Upper lobe of right lung (tissue), 1 donor: ENCODE results near the gene SEMA6B. TPM values are rescaled to one million over a fixed set of nuclear protein-coding genes. Genes with fewer than 3 reads are reported as not detected.

ENCODE experiments used
- ATAC-seq: fragments of 200-7000 bp; cut with Tn5 transposase; one replicate; pipeline ENCODE4 v1.9.1; 2020; ENCODE audit warnings: mild to moderate bottlenecking, moderate library complexity
- DNase-seq: peaks from one replicate; pipeline ENCODE4 v3.0.0-alpha.2; 2020
- H3K27ac ChIP-seq: fragments of 200-600 bp; one replicate; pipeline ENCODE4 v1.8.0; 2022
- H3K27me3 ChIP-seq: fragments of 200-600 bp; one replicate; pipeline ENCODE4 v1.8.0; 2022; ENCODE audit warnings: mild to moderate bottlenecking
- H3K36me3 ChIP-seq: fragments of 200-600 bp; one replicate; pipeline ENCODE4 v1.8.0; 2022
- H3K4me1 ChIP-seq: fragments of 200-600 bp; one replicate; pipeline ENCODE4 v1.8.0; 2022
- H3K4me3 ChIP-seq: fragments of 200-600 bp; one replicate; pipeline ENCODE4 v1.8.0; 2022; ENCODE audit warnings: mild to moderate bottlenecking
- H3K9me3 ChIP-seq: fragments of 200-600 bp; one replicate; pipeline ENCODE4 v1.8.0; 2022
- intact Hi-C: fragments of 100-400 bp; cut with DNase I; formaldehyde crosslinking; loops from one replicate; pipeline ENCODE4 v1.11.0; 2022
- total RNA-seq: library from RNA; stranded (reverse); fragmentation: NEBNext Ultra II Directional; extraction: Animal tissue kit (Norgen Biotek cat#: 25700); gene quantifications from one replicate; pipeline ENCODE4 v1.2.1, GENCODE V29; 2021
- TF ChIP-seq, protein P1 (sequence below): fragments of 200-600 bp; IDR thresholded peaks from one replicate; pipeline ENCODE4 v1.8.0; 2022; ENCODE audit warnings: antibody characterized with exemption
- donor health status: DM: no; HTN: yes; CAD: no; lungs with severe emphysema.

The SEMA6B gene
- total RNA-seq, 1 donor from 2014 or later = 20.3 TPM

DNA sequence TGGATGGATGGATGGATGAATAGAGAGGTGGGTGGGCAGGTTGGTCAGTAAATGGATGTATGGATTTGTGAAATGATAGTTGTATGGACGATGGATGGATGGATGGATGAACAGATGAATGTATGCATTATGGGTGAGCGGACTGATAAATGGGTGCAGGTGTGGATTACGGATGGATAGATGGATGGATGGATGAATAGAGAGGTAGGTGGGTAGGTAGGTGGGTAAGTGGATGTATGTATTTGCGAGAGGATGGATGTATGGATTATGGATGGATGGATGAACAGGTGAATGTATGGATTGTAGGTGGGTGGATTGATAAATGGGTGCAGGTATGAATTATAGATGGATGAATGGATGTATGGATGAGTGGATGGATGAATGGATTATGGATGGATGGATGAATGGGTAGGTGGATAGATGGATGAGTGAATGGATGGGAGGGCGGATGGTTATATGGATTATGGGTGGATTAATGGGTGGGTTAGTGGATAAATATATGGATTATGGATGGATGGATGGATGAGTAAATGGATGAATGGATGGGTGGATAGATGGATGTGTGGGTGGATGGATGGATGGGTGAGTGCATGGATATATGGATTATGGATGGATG lies 42.8 kb upstream of the SEMA6B start:
- TF ChIP-seq, protein P1, sequence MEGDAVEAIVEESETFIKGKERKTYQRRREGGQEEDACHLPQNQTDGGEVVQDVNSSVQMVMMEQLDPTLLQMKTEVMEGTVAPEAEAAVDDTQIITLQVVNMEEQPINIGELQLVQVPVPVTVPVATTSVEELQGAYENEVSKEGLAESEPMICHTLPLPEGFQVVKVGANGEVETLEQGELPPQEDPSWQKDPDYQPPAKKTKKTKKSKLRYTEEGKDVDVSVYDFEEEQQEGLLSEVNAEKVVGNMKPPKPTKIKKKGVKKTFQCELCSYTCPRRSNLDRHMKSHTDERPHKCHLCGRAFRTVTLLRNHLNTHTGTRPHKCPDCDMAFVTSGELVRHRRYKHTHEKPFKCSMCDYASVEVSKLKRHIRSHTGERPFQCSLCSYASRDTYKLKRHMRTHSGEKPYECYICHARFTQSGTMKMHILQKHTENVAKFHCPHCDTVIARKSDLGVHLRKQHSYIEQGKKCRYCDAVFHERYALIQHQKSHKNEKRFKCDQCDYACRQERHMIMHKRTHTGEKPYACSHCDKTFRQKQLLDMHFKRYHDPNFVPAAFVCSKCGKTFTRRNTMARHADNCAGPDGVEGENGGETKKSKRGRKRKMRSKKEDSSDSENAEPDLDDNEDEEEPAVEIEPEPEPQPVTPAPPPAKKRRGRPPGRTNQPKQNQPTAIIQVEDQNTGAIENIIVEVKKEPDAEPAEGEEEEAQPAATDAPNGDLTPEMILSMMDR = no peak

DNA sequence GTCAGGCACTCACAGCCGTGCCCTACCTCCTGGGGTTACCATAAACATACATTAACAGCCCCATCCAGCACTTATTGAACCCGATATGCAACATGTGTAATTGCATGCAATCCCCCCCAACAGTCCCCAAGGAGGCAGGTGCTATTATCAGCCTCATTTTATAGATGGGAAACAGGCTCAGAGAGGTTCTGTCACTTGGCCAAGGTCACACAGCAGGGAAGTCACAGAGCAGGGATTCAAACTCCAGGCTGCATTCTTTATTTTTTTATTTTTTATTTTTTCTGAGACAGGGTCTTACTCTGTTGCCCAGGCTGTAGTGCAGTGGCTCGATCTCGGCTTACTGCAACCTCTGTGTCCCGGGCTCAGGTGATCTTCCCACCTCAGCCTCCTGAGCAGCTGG lies 41.4 kb upstream of the SEMA6B start:
- DNase-seq (no peak), ATAC-seq (no peak)
- Histone ChIP-seq H3K4me3 (no peak overlapping the region), H3K27me3 (peaks cover 54% of the 10 kb centered on the region), H3K9me3 (no peaks in the 10 kb centered on the region), H3K4me1 (peaks cover 4% of the 10 kb centered on the region), H3K36me3 (no peaks in the 10 kb centered on the region), H3K27ac (no peak overlapping the region)
- intact Hi-C loops = no loop called here
- TF ChIP-seq, protein P1 = no peak

More for the DNA sequence above, 42.8 kb upstream of the SEMA6B start:
- ATAC-seq (no peak), DNase-seq (no peak)
- Histone ChIP-seq H3K4me1 (peaks cover 8% of the 10 kb centered on the region), H3K36me3 (no peaks in the 10 kb centered on the region), H3K27ac (no peak overlapping the region), H3K27me3 (peaks cover 54% of the 10 kb centered on the region), H3K4me3 (no peak overlapping the region), H3K9me3 (no peaks in the 10 kb centered on the region)
- intact Hi-C loops = no loop called here

DNA sequence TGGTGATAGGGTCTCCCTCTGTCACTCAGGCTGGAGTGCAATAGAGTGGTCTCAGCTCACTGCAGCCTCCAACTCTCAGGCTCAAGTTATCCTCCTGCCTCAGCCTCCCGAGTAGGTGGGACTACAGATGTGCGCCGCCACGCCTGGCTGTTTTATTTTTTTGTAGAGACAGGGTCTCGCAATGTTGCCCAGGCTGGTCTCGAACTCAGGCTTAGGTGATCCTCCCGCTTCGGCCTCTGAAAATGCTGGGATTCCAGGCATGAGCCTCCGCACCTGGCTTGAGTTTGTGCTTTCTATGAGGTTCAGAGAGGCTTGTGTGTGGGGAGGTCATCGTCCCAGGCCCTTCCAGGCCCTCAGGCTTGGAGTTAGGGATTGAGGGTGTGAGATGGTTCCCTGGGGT lies 40.6 kb upstream of the SEMA6B start:
- H3K4me1 ChIP-seq = peaks cover 4% of the 10 kb centered on the region
- no peak overlapping the region for H3K4me3 ChIP-seq
- H3K9me3 ChIP-seq = no peaks in the 10 kb centered on the region
- TF ChIP-seq, protein P1 = no peak
- no peaks in the 10 kb centered on the region for H3K36me3 ChIP-seq
- DNase-seq (no peak), ATAC-seq (no peak)
- intact Hi-C loops = no loop called here
- H3K27me3 ChIP-seq = peaks cover 48% of the 10 kb centered on the region
- no peak overlapping the region for H3K27ac ChIP-seq

DNA sequence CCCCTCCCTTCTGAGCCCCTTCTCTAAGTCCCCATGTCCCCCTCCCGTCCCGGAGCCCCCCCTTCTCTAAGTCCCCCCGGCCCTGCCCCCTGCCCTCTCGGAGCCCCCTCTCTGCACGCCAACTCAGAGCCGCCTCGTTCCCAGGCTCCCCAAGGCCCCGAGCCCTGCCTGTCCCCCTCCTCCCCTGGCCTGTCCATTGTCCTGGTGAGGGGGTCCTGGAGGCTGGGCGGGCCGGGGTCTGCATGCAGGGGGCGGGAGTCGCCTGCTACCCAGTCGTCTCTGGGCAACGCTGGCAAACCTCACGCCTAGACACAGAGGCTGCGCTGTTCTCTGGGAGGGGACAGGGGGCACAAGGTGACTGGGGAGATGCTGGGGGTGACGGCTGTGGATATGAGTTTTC lies 39.2 kb upstream of the SEMA6B start:
- Histone ChIP-seq H3K4me1 (peaks cover 4% of the 10 kb centered on the region), H3K36me3 (no peaks in the 10 kb centered on the region), H3K9me3 (no peaks in the 10 kb centered on the region), H3K27ac (no peak overlapping the region), H3K4me3 (no peak overlapping the region), H3K27me3 (peaks cover 48% of the 10 kb centered on the region)
- intact Hi-C loops = no loop called here
- ATAC-seq = no peak
- no peak for DNase-seq
- TF ChIP-seq, protein P1 = no peak

DNA sequence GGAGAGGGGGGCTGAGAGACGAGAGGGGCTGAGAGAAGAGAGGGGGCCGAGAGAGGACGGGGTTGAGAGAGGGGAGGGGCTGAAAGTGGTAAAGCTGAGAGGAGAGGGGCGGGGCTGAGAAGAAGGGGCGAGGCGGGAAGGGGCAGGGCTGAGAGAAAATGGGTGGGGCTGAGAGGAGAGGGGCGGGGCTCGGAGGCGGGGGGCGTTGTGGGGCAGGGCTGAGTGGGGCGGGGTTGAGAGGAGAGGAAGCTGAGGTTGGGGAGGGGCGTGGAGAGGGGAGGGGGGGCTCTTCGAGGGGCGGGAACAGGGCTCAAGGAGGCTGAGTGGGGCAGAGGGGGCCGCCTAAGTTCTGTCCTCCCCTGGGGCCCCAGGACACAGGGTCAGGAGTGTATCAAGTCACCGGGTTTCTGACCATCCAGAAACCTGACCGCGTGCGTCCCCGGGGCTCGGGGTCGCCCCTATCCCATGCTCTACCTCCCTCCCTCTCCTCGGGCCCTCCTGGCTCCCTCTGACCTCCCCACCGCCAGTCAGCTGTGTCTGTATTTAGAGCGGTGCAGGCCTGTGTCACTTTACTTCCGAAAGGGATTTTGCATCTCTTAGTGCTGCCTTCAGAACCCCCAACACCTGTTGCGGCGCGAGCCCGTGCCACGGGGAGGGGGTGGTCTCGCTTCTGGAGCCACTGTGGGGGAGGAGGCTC lies 38.6 kb upstream of the SEMA6B start:
- TF ChIP-seq, protein P1 = no peak
- DNase-seq (no peak), ATAC-seq (peak; percentile 76)
- H3K9me3 ChIP-seq = no peaks in the 10 kb centered on the region
- no peak overlapping the region for H3K4me3 ChIP-seq
- H3K27me3 ChIP-seq = peaks cover 48% of the 10 kb centered on the region
- H3K27ac ChIP-seq = no peak overlapping the region
- peaks cover 4% of the 10 kb centered on the region for H3K4me1 ChIP-seq
- intact Hi-C loops = no loop called here
- no peaks in the 10 kb centered on the region for H3K36me3 ChIP-seq
